ENCODE measurements around the gene HMGCS2.

HMGCS2 gene

GRCh38 chr1:119811387-119811786 lies 42.7 kb upstream of the HMGCS2 start, which contains the start of gene REG4:
REG4 (minus strand) TSS chr1:119811460; CDS start chr1:119808769, 2,691 bp downstream.
- H3K4me3 ChIP-seq (ENCODE audit: low read depth, low read length): no peak within 1 kb of the TSS
- DNase-seq (ENCODE audit: low read depth): no peak
- TF ChIP-seq CTCF (IDR thresholded peaks at IDR 0.05; ENCODE audit: insufficient read depth, low read depth, low read length, missing control alignments): no peak

GRCh38 chr1:119808972-119809550 lies 40.4 kb upstream of the HMGCS2 start:
- peak; percentile 97 for TF ChIP-seq CTCF (IDR thresholded peaks at IDR 0.05; ENCODE audit: insufficient read depth, low read depth, low read length, missing control alignments)
- peak; percentile 81 for DNase-seq (ENCODE audit: low read depth)
- H3K4me3 ChIP-seq (ENCODE audit: low read depth, low read length): no peak overlapping the region

- no peak for TF ChIP-seq CTCF (IDR thresholded peaks at IDR 0.05; ENCODE audit: insufficient read depth, low read depth, low read length, missing control alignments)
- DNase-seq (ENCODE audit: low read depth): no peak
- no peak overlapping the region for H3K4me3 ChIP-seq (ENCODE audit: low read depth, low read length)
Observed at GRCh38 chr1:119808491-119808890, 39.8 kb upstream of the HMGCS2 start.

GRCh38 chr1:119806489-119806888 lies 37.8 kb upstream of the HMGCS2 start:
- H3K4me3 ChIP-seq (ENCODE audit: low read depth, low read length): no peak overlapping the region
- no peak for TF ChIP-seq CTCF (IDR thresholded peaks at IDR 0.05; ENCODE audit: insufficient read depth, low read depth, low read length, missing control alignments)
- DNase-seq (ENCODE audit: low read depth): no peak

GRCh38 chr1:119805746-119806145 lies 37.0 kb upstream of the HMGCS2 start:
- no peak for DNase-seq (ENCODE audit: low read depth)
- TF ChIP-seq CTCF (IDR thresholded peaks at IDR 0.05; ENCODE audit: insufficient read depth, low read depth, low read length, missing control alignments): no peak
- H3K4me3 ChIP-seq (ENCODE audit: low read depth, low read length): no peak overlapping the region

GRCh38 chr1:119805247-119805646 lies 36.5 kb upstream of the HMGCS2 start:
- no peak for DNase-seq (ENCODE audit: low read depth)
- no peak overlapping the region for H3K4me3 ChIP-seq (ENCODE audit: low read depth, low read length)
- TF ChIP-seq CTCF (IDR thresholded peaks at IDR 0.05; ENCODE audit: insufficient read depth, low read depth, low read length, missing control alignments): no peak

- no peak for TF ChIP-seq CTCF (IDR thresholded peaks at IDR 0.05; ENCODE audit: insufficient read depth, low read depth, low read length, missing control alignments)
- no peak overlapping the region for H3K4me3 ChIP-seq (ENCODE audit: low read depth, low read length)
- no peak for DNase-seq (ENCODE audit: low read depth)
Observed at GRCh38 chr1:119799599-119800177, 31.0 kb upstream of the HMGCS2 start.
